GM19240 (cell line): ENCODE measurements around the gene KRTAP5-9.
"Not testable (repeated sequence)": the region's sequence is repeated elsewhere in the genome, so short reads cannot be mapped to it uniquely, and the experiment has no call there.

Experiments used
- DNase-seq: peaks from one replicate; pipeline ENCODE4 v3.0.0; 2011; ENCODE audit warnings: low spot score; ENCODE audit not compliant: insufficient read length

KRTAP5-9 gene

GRCh38 chr11:71582969-71583368 is 34.7 kb downstream of the KRTAP5-9 start:
- not testable (repeated sequence) for DNase-seq

- not testable (repeated sequence) for DNase-seq
These were observed 37.5 kb downstream of the KRTAP5-9 start for GRCh38 chr11:71585673-71586072.

- not testable (repeated sequence) for DNase-seq
These were observed 40.1 kb downstream of the KRTAP5-9 start for GRCh38 chr11:71588314-71588713.

GRCh38 chr11:71588822-71589545 is 40.8 kb downstream of the KRTAP5-9 start:
- not testable (repeated sequence) for DNase-seq

GRCh38 chr11:71589546-71589920 is 41.3 kb downstream of the KRTAP5-9 start:
- DNase-seq = not testable (repeated sequence)
